Umbilical cord (tissue), 2 donors: ENCODE measurements around the gene TPX2. TPM values are rescaled to one million over a fixed set of nuclear protein-coding genes. Genes with fewer than 3 reads are reported as not detected.
"Not testable (repeated sequence)": the region's sequence is repeated elsewhere in the genome, so short reads cannot be mapped to it uniquely, and the experiment has no call there.

Experiments
- DNase-seq: peaks from one replicate; pipeline ENCODE4 v3.0.0-alpha.2; 2015; ENCODE audit warnings: low spot score
- total RNA-seq: library from RNA; depleted of rRNA; stranded (reverse); fragments of >200 nt; gene quantifications from one replicate; pipeline ENCODE4 v1.2.3, GENCODE V29; 2014; ENCODE audit warnings: low replicate concordance; ENCODE audit not compliant: insufficient read depth

The TPX2 gene
- total RNA-seq, 1 donor from 2014 or later, result 5.3 TPM

- DNase-seq, result no peak
These were observed 18.3 kb upstream of the TPX2 start for GRCh38 chr20:31720486-31721407.

GRCh38 chr20:31721408-31722256 lies 17.5 kb upstream of the TPX2 start:
- no peak for DNase-seq

DNA sequence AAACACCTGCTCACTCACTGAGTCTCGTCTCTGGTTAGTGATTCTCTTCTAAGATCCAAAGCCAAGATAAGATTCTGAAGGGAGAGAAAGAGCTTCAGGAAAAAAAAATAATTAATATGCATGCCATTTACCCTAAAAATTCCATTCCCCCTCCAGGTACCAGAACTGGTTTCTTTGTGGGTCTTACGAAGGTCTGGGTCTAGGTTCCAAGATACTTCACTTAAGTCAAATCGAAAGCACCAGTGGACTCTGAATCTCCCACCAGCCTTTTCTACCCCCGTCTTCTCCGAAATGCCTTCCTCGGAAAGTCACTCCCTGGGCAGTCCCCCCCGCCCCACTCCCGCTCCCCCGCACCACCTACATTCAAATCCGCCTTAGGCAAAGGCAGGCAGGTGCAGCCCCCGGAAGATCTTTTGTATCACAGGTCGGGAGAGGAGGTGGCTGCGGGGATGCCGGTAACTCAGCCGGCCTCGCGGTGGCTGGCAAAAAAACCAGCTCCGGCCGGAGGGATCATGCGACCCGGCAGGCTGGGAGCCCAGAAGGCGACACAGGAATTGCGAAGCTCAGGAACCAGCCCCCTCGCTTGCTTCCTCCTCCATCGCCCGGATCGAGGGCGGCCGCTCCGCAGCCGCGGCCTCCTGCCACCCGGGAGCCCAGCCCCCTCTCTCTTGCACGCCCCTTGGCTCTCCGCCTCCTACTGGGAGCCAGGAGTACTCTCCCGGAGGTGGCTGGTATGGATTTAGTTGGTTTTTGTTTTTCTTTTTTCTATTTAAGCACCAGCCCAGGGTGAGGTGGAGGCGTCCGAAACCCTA lies 16.6 kb upstream of the TPX2 start, which contains the start of gene BCL2L1:
BCL2L1 (minus strand) TSS at position 612 of the 812 bp plus-strand sequence. CDS start 650 bp downstream, outside the sequence.
- peak; percentile 91 for DNase-seq

GRCh38 chr20:31723069-31723318 lies 16.1 kb upstream of the TPX2 start:
- DNase-seq, result no peak

DNA sequence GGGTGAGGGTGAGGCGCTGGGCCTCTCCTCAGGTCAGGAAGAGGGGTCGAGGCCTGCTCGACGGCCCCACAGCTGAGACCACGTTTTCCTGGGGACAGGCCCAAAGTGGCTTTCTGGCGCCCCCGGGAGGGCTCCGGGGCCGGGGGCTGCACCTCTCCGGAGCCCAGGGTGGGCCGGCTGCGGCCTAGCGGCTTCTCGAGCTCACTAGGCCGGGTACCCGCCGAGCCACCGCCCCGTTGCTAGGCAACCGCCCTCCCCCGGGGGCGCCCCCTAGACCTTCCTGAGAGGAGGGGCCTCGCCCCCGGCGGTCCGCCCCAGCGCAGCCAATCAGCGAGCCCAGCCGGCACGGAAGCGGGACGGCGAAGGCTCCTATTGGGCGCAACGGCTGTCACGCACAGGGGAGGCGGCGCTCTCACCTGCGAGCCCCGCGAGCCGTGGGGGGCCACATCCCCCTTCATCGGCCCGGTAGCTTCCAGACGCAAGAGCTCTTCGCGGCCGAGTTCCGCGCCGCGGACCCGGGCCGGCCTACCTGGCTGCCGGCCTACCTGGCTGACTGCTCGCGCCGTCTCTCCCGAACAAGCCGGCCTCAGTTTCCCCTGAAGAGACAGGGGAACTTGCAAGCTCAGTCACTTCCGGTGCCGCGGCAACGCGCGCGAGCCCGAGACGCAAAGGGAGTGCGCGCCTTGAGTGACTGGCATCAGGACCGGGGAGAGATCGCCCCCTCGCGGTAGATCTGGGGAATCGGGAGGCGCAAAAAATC lies 15.6 kb upstream of the TPX2 start:
- peak; percentile 99 for DNase-seq

DNA sequence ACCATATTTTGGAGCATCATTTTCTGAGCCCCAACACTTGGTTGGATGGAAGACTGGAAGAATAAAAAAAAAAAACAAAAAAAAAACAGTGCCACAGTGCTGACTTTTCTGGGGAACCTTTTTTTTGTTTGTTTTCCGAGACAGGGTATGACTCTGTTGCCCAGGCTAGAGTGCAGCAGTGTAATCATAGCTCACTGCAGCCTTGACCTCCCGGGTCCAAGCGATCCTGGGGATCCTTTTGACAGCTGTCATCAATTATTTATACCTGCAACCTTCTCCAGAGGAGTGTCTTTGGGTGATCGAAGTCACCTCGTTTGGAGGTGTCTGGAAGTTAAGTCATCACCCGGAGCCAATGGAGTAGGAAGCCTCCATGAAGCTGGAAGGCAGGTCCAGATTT lies 7.8 kb upstream of the TPX2 start:
- no peak for DNase-seq

GRCh38 chr20:31739550-31739977 lies 474 bp downstream of the TPX2 start:
- DNase-seq, result no peak

- no peak for DNase-seq
These were observed 1.1 kb downstream of the TPX2 start for GRCh38 chr20:31740208-31740607.

DNA sequence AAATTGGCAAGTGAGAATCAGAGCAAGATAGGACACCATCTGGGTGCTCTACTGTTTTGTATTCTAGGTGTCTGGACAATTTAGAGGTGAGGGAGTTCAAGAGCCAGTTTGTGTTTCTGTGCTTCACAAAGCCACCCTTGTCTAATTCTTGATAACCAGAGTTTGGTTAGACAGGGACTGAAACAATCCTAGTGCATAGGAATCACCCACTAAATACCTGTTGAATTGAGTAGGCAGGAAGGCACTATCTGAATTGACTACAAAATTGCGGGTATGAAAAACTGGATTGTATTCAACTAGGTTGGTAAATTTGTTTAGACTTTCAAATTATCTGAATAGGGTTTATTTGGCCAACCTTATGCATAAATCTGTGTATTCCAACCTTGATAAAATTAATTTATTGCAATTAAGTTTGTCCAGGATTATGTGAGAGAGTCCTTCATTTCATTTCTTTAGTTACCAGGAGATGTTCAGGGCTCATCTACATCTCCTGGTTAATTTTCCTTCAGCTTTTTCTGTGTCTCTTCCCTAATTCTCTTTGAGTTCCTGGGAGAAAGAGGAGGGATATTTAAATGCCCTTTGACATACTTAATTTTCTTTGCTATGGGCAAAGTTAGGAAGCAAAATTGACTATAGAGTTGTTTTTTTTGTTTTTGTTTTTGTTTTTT lies 1.7 kb downstream of the TPX2 start:
- no peak for DNase-seq

- peak; percentile 20 for DNase-seq
These were observed 7.2 kb downstream of the TPX2 start for GRCh38 chr20:31746068-31746878.

- not testable (repeated sequence) for DNase-seq
These were observed 7.9 kb downstream of the TPX2 start for GRCh38 chr20:31747028-31747427.

- DNase-seq, result no peak
These were observed 8.6 kb downstream of the TPX2 start for GRCh38 chr20:31747640-31748039.

GRCh38 chr20:31749223-31749622 lies 10.1 kb downstream of the TPX2 start:
- no peak for DNase-seq

DNA sequence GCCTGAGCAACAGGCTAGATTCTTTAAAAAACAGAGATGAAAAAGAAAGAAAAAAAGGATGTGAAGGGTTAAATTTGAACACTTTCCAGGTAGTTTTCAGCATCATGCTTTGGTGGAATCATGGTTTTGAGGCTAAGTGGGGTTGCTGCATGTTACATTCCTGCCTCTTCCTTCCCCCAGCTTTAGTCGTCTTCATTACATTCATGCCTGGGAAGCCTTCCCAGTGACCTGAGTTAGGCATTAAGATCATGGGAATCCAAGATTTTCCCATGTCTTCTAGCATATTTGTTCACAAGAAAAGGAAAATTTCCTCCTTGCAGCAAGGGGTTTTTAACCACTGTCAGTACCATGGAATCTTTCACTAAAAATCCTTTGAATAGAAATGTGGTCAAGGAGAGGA lies 12.0 kb downstream of the TPX2 start:
- DNase-seq, result peak; percentile 83

DNA sequence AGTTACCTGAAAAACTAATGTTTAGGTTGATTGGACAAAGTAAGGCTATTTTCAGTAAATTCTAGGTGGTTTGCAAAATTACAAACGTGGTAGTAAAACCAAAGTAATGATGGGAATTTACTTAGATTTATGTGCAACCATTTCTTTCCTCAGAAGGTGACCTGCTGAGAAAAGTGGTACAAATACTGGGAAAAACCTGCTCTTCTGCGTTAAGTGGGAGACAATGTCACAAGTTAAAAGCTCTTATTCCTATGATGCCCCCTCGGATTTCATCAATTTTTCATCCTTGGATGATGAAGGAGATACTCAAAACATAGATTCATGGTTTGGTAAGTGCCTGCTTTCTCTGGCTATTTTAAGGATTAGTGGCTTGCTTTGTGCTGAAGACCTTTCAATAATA lies 18.2 kb downstream of the TPX2 start:
- no peak for DNase-seq

DNA sequence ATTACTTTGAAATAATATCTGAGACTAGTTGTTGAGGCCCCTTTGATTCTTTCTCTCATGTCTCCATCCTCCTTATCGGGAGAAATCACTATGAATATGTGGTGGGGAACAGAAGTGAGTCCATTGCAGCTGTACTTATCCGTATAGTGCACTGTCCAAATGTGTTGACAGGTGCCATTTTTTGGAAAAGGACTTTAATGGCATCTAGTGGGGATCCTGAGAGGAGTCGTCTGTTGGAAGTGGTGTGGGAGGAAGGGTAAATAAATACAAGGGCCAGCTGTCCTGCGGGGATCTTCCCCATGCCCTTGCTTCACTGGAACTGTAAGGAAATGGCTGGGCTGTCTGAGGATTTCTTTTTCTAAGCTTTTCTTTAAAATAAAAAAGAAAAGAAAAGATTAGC lies 19.4 kb downstream of the TPX2 start:
- DNase-seq, result no peak

DNA sequence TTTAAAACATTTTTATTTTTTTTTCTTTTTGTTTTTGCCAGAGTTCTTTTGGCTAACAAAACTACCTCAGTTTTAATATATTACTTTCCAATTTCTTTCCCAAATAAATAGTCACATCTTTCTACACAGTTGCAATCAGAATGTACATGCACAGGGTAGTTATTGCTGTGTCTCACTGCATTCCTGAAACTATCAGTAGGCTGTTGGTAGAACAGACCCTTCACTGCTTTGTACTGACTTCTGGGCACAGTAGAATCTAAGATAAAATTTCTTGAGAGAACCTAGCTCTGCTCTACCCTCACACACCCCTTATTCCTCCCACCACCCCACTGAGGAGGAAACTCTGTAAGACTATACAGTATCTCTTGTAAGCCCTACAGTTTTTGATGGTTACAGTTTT lies 19.9 kb downstream of the TPX2 start:
- no peak for DNase-seq

DNA sequence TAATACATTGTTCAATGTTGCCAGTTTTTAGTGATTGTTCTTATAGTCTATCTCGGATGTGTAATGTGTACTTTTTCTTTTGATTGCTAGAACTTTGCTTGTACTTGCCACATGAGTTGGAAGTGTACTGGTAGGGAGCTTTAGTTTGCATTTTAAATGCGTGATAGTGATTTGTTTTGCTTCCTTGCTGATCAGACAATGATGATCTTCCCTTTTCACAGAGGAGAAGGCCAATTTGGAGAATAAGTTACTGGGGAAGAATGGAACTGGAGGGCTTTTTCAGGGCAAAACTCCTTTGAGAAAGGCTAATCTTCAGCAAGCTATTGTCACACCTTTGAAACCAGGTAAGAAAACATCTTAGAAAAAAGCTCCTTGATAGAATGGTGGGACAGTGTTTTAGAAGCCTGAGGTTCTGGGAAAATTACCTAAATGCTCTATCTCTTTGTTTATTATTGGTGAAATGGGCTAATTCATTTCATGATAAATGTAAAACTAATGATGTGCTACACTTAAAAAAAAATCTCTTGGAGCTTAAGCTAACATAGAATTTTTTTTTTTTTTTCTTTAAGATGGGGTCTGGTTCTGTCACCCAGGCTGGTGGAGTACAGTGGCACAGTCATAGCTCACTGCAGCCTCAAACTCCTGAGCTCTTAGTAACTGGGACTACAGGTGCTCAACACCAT lies 20.9 kb downstream of the TPX2 start:
- no peak for DNase-seq
